Subcutaneous adipose tissue (tissue), 4 donors: ENCODE data around the gene KRT6B. TPM values are rescaled to one million over a fixed set of nuclear protein-coding genes. Genes with fewer than 3 reads are reported as not detected.

Experiments
- CTCF ChIP-seq: fragments of 450-650 bp; IDR thresholded peaks from one replicate; pipeline ENCODE4 v1.5.1; 2016; ENCODE audit warnings: low read depth, mild to moderate bottlenecking, control low read depth, antibody characterized with exemption, moderate library complexity
- total RNA-seq, 4 donors: library from RNA; depleted of rRNA; stranded (reverse); fragments of >200 nt; gene quantifications; one replicate each; pipeline ENCODE4 v1.1.0, GENCODE V29; 2016

The KRT6B gene
- not detected for total RNA-seq

GRCh38 chr12:52452101-52452500 lies at the start of gene KRT6B:
KRT6B (minus strand) TSS chr12:52452146; CDS start chr12:52452078, 68 bp downstream.
- no peak for TF ChIP-seq CTCF

GRCh38 chr12:52501490-52501889 lies 49.5 kb upstream of the KRT6B start:
- no peak for TF ChIP-seq CTCF

GRCh38 chr12:52499806-52500560 lies 48.0 kb upstream of the KRT6B start:
- no peak for TF ChIP-seq CTCF

- TF ChIP-seq CTCF, result no peak
Observed at GRCh38 chr12:52498946-52499345, 47.0 kb upstream of the KRT6B start.

- no peak for TF ChIP-seq CTCF
Observed at GRCh38 chr12:52497975-52498374, 46.0 kb upstream of the KRT6B start.

- no peak for TF ChIP-seq CTCF
Observed at GRCh38 chr12:52496590-52497071, 44.7 kb upstream of the KRT6B start.

GRCh38 chr12:52496054-52496453 lies 44.1 kb upstream of the KRT6B start:
- no peak for TF ChIP-seq CTCF
